H9 (cell line): ENCODE measurements around the gene BCAS3. TPM values are rescaled to one million over a fixed set of nuclear protein-coding genes. Genes with fewer than 3 reads are reported as not detected.
"Not testable (repeated sequence)": the region's sequence is repeated elsewhere in the genome, so short reads cannot be mapped to it uniquely, and the experiment has no call there.

Experiments
- DNase-seq: peaks from one replicate; pipeline ENCODE4 v3.0.0-alpha.2; 2017
- H2AFZ ChIP-seq: one replicate; pipeline ENCODE4 v1.6.1; 2013; ENCODE audit warnings: mild to moderate bottlenecking, low read length, control low read depth, moderate library complexity
- H2AK5ac ChIP-seq: 2 replicates; pipeline ENCODE4 v1.6.1; 2013; ENCODE audit warnings: low read length, control low read depth, mixed read lengths; ENCODE audit not compliant: insufficient read length
- H2BK120ac ChIP-seq: one replicate; pipeline ENCODE4 v1.6.1; 2013; ENCODE audit warnings: low read depth, mild to moderate bottlenecking, low read length, control low read depth, inconsistent platforms; ENCODE audit not compliant: poor library complexity, severe bottlenecking
- H2BK12ac ChIP-seq: 2 replicates; pipeline ENCODE4 v1.6.1; 2013; ENCODE audit warnings: low read length, control low read depth, mixed read lengths, low read depth; ENCODE audit not compliant: insufficient read length
- H2BK15ac ChIP-seq: 2 replicates; pipeline ENCODE4 v1.6.1; 2013; ENCODE audit warnings: low read depth, low read length, control low read depth
- H2BK20ac ChIP-seq: one replicate; pipeline ENCODE4 v1.6.1; 2013; ENCODE audit warnings: low read depth, mild to moderate bottlenecking, low read length, control low read depth, inconsistent platforms; ENCODE audit not compliant: poor library complexity, severe bottlenecking
- H2BK5ac ChIP-seq: 2 replicates; pipeline ENCODE4 v1.6.1; 2013; ENCODE audit warnings: low read length, control low read depth, mixed read lengths; ENCODE audit not compliant: insufficient read length
- H3K14ac ChIP-seq: 2 replicates; pipeline ENCODE4 v1.6.1; 2013; ENCODE audit warnings: low read length, control low read depth; ENCODE audit not compliant: insufficient read depth
- H3K18ac ChIP-seq: 2 replicates; pipeline ENCODE4 v1.6.1; 2013; ENCODE audit warnings: low read depth, mild to moderate bottlenecking, mixed read lengths, low read length, control low read depth; ENCODE audit not compliant: insufficient read length
- H3K23ac ChIP-seq: 2 replicates; pipeline ENCODE4 v1.6.1; 2013; ENCODE audit warnings: low read length, control low read depth, mixed read lengths, low read depth; ENCODE audit not compliant: insufficient read length
- H3K23me2 ChIP-seq: 2 replicates; pipeline ENCODE4 v1.6.1; 2013; ENCODE audit warnings: low read depth, mild to moderate bottlenecking, mixed read lengths, low read length, control low read depth; ENCODE audit not compliant: insufficient read length, poor library complexity, severe bottlenecking
- H3K27ac ChIP-seq: 2 replicates; pipeline ENCODE4 v1.5.1; 2013; ENCODE audit warnings: low read length, control low read depth, mixed read lengths, low read depth; ENCODE audit not compliant: insufficient read length
- H3K27me3 ChIP-seq: 2 replicates; pipeline ENCODE4 v1.6.1; 2013; ENCODE audit warnings: low read length, control low read depth, inconsistent platforms; ENCODE audit not compliant: insufficient read depth
- H3K4ac ChIP-seq: 2 replicates; pipeline ENCODE4 v1.6.1; 2013; ENCODE audit warnings: low read depth, mild to moderate bottlenecking, control low read depth, inconsistent platforms, low read length, moderate library complexity
- H3K4me1 ChIP-seq: 2 replicates; pipeline ENCODE4 v1.6.1; 2013; ENCODE audit warnings: low read length, control low read depth, inconsistent platforms; ENCODE audit not compliant: insufficient read depth
- H3K4me2 ChIP-seq: 2 replicates; pipeline ENCODE4 v1.6.1; 2013; ENCODE audit warnings: low read length, control low read depth, mixed read lengths; ENCODE audit not compliant: insufficient read length, insufficient read depth
- H3K56ac ChIP-seq: 2 replicates; pipeline ENCODE4 v1.6.1; 2013; ENCODE audit warnings: low read depth, mild to moderate bottlenecking, mixed read lengths, low read length, control low read depth; ENCODE audit not compliant: insufficient read length
- H3K79me1 ChIP-seq: 2 replicates; pipeline ENCODE4 v1.6.1; 2013; ENCODE audit warnings: low read depth, mild to moderate bottlenecking, moderate library complexity, low read length, control low read depth, inconsistent platforms; ENCODE audit not compliant: insufficient read depth, poor library complexity, severe bottlenecking
- H3K79me2 ChIP-seq: 2 replicates; pipeline ENCODE4 v1.6.1; 2013; ENCODE audit warnings: low read length, control low read depth, inconsistent platforms; ENCODE audit not compliant: insufficient read depth
- H3K9ac ChIP-seq: 2 replicates; pipeline ENCODE4 v1.6.1; 2013; ENCODE audit warnings: low read length, control low read depth, mixed read lengths; ENCODE audit not compliant: insufficient read length; ENCODE audit errors: extremely low read depth
- H3K9me3 ChIP-seq: one replicate; pipeline ENCODE4 v1.6.1; 2013; ENCODE audit warnings: low read depth, low read length, inconsistent platforms; ENCODE audit not compliant: control insufficient read depth
- H3T11ph ChIP-seq: one replicate; pipeline ENCODE4 v1.6.1; 2013; ENCODE audit warnings: mild to moderate bottlenecking, low read length, control low read depth, inconsistent platforms
- H4K20me1 ChIP-seq: one replicate; pipeline ENCODE4 v1.6.1; 2013; ENCODE audit not compliant: control insufficient read depth, insufficient read length, insufficient read depth
- H4K5ac ChIP-seq: 2 replicates; pipeline ENCODE4 v1.6.1; 2013; ENCODE audit warnings: low read depth, mild to moderate bottlenecking, mixed read lengths, low read length, control low read depth; ENCODE audit not compliant: insufficient read length
- H4K8ac ChIP-seq: replicated peaks from 2 replicates; pipeline ENCODE4 v1.6.1; 2013; ENCODE audit warnings: low read length, control low read depth, mixed read lengths, low read depth; ENCODE audit not compliant: insufficient read length
- H4K91ac ChIP-seq: 2 replicates; pipeline ENCODE4 v1.6.1; 2013; ENCODE audit warnings: low read depth, mild to moderate bottlenecking, moderate library complexity, mixed read lengths, low read length, control low read depth; ENCODE audit not compliant: insufficient read length
- H3K27ac Mint-ChIP-seq, 3 experiments: 2 replicates in 2 of 3; 3 replicates in 1 of 3; pipeline ENCODE4 v1.8.0; 2020 to 2021; ENCODE audit warnings: mixed read lengths in 3 of 3, mild to moderate bottlenecking in 1 of 3, moderate library complexity in 1 of 3
- H3K27me3 Mint-ChIP-seq: 2 replicates; pipeline ENCODE4 v1.8.0; 2021; ENCODE audit warnings: low read depth, mild to moderate bottlenecking, moderate library complexity, mixed read lengths
- H3K36me3 Mint-ChIP-seq, 3 experiments: 2 replicates in 2 of 3; 3 replicates in 1 of 3; pipeline ENCODE4 v1.8.0; 2020 to 2021; ENCODE audit warnings: low read depth in 3 of 3, mixed read lengths in 3 of 3; ENCODE audit not compliant: insufficient read depth in 1 of 3
- H3K4me1 Mint-ChIP-seq, 2 experiments: 2 replicates each; pipeline ENCODE4 v1.8.0; 2020; ENCODE audit warnings: mixed read lengths in 2 of 2
- H3K4me3 Mint-ChIP-seq, 2 experiments: 2 replicates in 1 of 2; 3 replicates in 1 of 2; pipeline ENCODE4 v1.8.0; 2020 to 2021; ENCODE audit warnings: mild to moderate bottlenecking in 2 of 2, mixed read lengths in 2 of 2, moderate library complexity in 1 of 2
- H3K9me3 Mint-ChIP-seq, 2 experiments: 2 replicates in 1 of 2; 3 replicates in 1 of 2; pipeline ENCODE4 v1.8.0; 2020; ENCODE audit warnings: mild to moderate bottlenecking in 2 of 2, mixed read lengths in 2 of 2, moderate library complexity in 1 of 2
- WGBS: extraction: QIAGEN DNeasy Blood & Tissue Kit; methylation state at CpG from one replicate; pipeline ENCODE4 v1.1.7; 2013; ENCODE audit warnings: missing lambda C conversion rate, low lambda C conversion rate, mixed read lengths; ENCODE audit not compliant: insufficient read length; ENCODE audit errors: extremely low coverage; 5-methylcytosine and 5-hydroxymethylcytosine counted together
- total RNA-seq: library from RNA; stranded (reverse); gene quantifications from 2 replicates; pipeline ENCODE4 v1.2.1, GENCODE V29; 2021
- TF ChIP-seq, protein P1 (sequence below): fragments of 200-600 bp; sonication (generic); conservative IDR thresholded peaks from 3 replicates; pipeline ENCODE4 v1.8.0; 2021; ENCODE audit warnings: antibody characterized with exemption, mild to moderate bottlenecking

Gene BCAS3
- total RNA-seq, 1 experiment from 2014 or later: 22.4 TPM

GRCh38 chr17:61240851-61241468 is 563.3 kb downstream of the BCAS3 start:
- peaks cover 14 to 18% of the 10 kb centered on the region in 2 experiments for H3K4me1 Mint-ChIP-seq
- no peak overlapping the region for H3K27ac Mint-ChIP-seq
- no peak overlapping the region for H2AFZ ChIP-seq
- H3K14ac ChIP-seq: no peak overlapping the region
- H3K27me3 Mint-ChIP-seq: no peaks in the 10 kb centered on the region
- H3K4me2 ChIP-seq: no peak overlapping the region
- no peak overlapping the region for H4K8ac ChIP-seq
- H3K4me1 ChIP-seq: peaks cover 6% of the 10 kb centered on the region; the same call in 1 of the 2 replicates
- no peak overlapping the region for H3K23ac ChIP-seq
- H3K9ac ChIP-seq: no peak overlapping the region
- no peaks in the 10 kb centered on the region for H3K79me2 ChIP-seq
- no peak overlapping the region for H4K91ac ChIP-seq
- H4K20me1 ChIP-seq: no peaks in the 10 kb centered on the region
- H3K79me1 ChIP-seq: no peaks in the 10 kb centered on the region
- H3K4me3 Mint-ChIP-seq: no peak overlapping the region
- no peaks in the 10 kb centered on the region; a peak in 1 of 5 replicates for H3K9me3 Mint-ChIP-seq
- no peak overlapping the region for H2BK5ac ChIP-seq
- no peak for DNase-seq
- no peak overlapping the region for H3K56ac ChIP-seq
- no peak overlapping the region for H2BK12ac ChIP-seq
- H3K27me3 ChIP-seq: no peaks in the 10 kb centered on the region
- no peak overlapping the region for H3T11ph ChIP-seq
- no peak overlapping the region for H2AK5ac ChIP-seq
- no peak overlapping the region for H3K4ac ChIP-seq
- H2BK120ac ChIP-seq: no peak overlapping the region
- H4K5ac ChIP-seq: no peak overlapping the region
- WGBS: no CpG with 5 or more reads among the region's 5 CpGs
- H3K9me3 ChIP-seq: no peaks in the 10 kb centered on the region
- TF ChIP-seq, protein P1, sequence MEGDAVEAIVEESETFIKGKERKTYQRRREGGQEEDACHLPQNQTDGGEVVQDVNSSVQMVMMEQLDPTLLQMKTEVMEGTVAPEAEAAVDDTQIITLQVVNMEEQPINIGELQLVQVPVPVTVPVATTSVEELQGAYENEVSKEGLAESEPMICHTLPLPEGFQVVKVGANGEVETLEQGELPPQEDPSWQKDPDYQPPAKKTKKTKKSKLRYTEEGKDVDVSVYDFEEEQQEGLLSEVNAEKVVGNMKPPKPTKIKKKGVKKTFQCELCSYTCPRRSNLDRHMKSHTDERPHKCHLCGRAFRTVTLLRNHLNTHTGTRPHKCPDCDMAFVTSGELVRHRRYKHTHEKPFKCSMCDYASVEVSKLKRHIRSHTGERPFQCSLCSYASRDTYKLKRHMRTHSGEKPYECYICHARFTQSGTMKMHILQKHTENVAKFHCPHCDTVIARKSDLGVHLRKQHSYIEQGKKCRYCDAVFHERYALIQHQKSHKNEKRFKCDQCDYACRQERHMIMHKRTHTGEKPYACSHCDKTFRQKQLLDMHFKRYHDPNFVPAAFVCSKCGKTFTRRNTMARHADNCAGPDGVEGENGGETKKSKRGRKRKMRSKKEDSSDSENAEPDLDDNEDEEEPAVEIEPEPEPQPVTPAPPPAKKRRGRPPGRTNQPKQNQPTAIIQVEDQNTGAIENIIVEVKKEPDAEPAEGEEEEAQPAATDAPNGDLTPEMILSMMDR: no peak
- H3K27ac ChIP-seq: no peak overlapping the region
- H3K18ac ChIP-seq: no peak overlapping the region
- no peak overlapping the region for H2BK15ac ChIP-seq
- H3K36me3 Mint-ChIP-seq: peaks cover 0 to 6% (median 0%) of the 10 kb centered on the region in 3 experiments; a peak in 2 of 7 replicates
- no peaks in the 10 kb centered on the region for H3K23me2 ChIP-seq
- no peak overlapping the region for H2BK20ac ChIP-seq

DNA sequence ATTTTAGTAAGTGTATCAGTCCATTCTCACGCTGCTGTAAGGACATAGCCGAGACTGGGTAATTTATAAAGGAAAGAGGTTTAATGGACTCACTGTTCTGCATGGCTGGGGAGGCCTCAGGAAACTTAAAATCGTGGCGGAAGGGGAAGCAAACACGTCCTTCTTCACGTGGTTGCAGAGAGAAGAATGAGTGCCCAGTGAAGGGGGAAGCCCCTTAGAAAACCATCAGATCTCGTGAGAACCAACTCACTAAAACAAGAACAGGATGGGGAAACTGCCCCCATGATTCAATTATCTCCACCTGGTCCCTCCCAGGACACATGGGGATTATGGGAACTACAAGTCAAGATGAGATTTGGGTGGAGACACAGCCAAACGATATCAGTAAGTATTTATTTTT is 567.3 kb downstream of the BCAS3 start:
- peak overlapping the region; percentile 90 to 91 (median 90) for H3K27ac Mint-ChIP-seq
- H2BK120ac ChIP-seq: not testable (repeated sequence)

More for the DNA sequence above, 567.3 kb downstream of the BCAS3 start:
- not testable (repeated sequence) for H4K8ac ChIP-seq, H3K79me2 ChIP-seq, H3K79me1 ChIP-seq, H3K27me3 Mint-ChIP-seq, H3K18ac ChIP-seq, H3K56ac ChIP-seq, DNase-seq, H2AFZ ChIP-seq, H3K4me3 Mint-ChIP-seq, H3K27me3 ChIP-seq, H3K4me1 ChIP-seq, H3K14ac ChIP-seq, H4K5ac ChIP-seq, H3K9me3 ChIP-seq, H3K23me2 ChIP-seq, H2AK5ac ChIP-seq, H3T11ph ChIP-seq, H3K27ac ChIP-seq, H2BK15ac ChIP-seq, H3K9ac ChIP-seq, H3K4ac ChIP-seq, H3K9me3 Mint-ChIP-seq, H3K36me3 Mint-ChIP-seq, H2BK20ac ChIP-seq, H4K20me1 ChIP-seq, H2BK12ac ChIP-seq, H3K4me2 ChIP-seq, H4K91ac ChIP-seq, H3K23ac ChIP-seq, H2BK5ac ChIP-seq
- peaks cover 23 to 26% of the 10 kb centered on the region in 2 experiments for H3K4me1 Mint-ChIP-seq
- WGBS: no CpG with 5 or more reads among the region's 8 CpGs
